GM20431 (cell line): Measurements from ENCODE around the gene SF3B5.
"Not testable (repeated sequence)": the region's sequence is repeated elsewhere in the genome, so short reads cannot be mapped to it uniquely, and the experiment has no call there.

Experiments
- in situ Hi-C: fragments of 300-500 bp; cut with MseI, MboI; formaldehyde crosslinking; loops from one replicate; pipeline ENCODE4 v1.15.0; 2020; ENCODE audit warnings: low sequenced_read_pairs; ENCODE audit not compliant: unreplicated experiment

SF3B5 gene

DNA sequence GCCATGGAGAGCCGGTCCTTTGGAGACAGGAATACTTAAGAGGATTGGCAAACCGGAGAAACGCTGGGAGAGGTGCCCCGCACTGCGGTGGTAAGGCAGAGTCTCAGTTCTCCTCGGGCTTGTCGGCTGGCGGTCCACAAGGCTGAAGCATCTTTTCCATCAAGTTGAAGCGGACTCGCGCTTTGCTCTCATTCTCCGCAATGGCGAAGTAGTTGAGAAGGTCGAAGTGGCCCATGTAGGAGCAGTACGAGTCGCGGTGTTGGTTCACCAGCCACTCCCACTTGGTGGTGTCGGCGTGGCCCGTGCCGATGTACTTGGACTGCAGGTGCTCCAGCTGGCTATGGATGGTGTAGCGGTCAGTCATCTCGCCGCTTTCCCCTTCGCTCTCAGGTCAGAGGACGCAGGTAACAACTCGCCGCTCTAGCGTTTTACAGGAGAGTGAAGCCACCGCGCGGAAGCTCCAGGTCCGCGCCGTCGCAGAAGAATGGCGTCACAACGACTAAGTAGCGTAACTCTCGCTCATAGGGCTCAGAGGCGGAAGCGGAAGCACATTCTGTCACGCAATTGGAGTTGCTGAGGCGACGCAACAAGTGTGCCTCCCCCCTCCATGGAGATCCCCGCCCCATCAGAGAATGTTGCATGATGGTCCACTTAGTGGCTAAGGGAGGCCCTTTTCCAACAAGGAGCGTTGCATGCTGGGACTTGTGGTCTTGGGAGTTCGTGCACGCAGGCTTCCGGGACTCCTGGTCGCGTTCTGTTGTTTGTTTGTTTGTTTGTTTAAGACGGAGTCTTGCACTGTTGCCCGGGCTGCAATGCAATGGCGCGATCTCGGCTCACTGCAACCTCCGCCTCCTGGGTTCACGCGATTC is at the start of gene SF3B5:
SF3B5 (minus strand) TSS at position 440 of the 869 bp plus-strand sequence; CDS start at position 364, 76 bp downstream.
- in situ Hi-C loops: no loop called here

DNA sequence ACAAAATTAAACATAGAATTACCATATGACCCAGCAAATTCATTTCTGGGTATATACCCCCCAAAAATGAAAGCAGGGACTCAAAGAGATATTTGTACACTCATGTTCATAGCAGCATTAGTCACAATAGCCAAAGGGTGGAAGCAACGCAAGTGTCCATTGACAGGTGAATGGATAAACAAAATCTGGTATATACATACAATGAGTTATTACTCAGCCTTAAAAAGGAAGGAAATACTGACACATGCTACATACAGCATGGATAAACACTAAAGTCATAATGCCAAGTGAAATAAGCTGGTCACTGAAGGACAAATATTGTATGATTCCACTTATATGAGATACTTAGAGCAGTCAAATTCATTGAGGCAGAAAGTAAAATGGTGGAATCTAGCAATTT is 49.6 kb upstream of the SF3B5 start:
- in situ Hi-C loops: no loop called here

DNA sequence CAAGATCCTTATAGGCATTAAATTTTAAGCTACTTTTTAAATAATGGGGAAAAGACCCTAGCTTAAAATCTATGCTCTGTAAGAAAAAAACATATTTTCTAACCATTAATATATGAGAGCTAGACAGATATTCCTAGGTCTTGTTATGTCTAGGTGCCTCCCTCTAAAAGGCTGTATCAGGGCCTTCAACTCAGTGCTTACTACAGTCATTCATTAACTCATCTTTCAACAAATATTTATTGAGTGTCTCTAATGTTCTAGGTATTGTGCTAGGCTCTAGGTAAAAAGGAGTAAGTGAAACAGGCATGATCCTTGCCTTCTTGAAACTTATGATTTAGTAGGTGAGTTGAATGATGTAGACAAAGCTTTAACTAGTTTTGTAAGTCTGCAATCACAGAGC is 48.5 kb upstream of the SF3B5 start:
- in situ Hi-C loops: no loop called here

DNA sequence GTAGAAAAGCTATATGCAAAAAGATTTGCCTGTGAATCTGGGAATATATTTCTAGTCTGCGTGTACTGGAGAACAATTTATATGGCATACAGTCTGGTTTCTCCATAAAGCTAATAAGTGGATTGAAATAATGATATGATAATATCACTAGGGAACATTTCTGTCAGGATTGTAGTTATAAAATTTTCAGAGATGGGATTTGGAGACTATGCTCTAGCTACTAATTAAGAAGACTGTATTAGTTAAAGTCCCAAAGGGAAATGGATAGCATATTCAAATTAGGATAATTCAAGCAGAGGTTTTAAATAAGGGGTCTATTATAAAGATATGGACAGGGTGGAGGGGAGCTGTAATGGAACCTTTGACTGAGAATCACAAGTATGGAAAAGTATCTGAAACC is 47.7 kb upstream of the SF3B5 start:
- in situ Hi-C loops: no loop called here

DNA sequence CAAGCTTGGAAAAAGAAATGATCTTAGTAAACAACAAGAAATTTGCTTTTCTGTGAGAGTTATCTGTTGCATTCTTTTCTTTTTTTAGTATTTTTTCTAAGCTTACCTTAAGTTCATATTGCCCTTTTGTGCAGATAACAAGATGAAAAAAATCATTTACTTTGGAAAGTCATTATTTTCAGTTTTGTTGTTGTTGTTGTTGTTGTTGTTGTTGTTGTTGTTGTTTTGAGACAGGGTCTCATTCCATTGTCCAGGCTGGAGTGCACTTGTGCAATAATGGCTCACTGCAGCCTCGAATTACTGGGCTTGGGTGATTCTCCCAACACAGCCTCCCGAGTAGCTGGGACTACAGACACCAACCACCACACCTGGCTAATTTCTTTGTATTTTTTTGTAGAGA is 46.1 kb upstream of the SF3B5 start:
- in situ Hi-C loops: no loop called here

DNA sequence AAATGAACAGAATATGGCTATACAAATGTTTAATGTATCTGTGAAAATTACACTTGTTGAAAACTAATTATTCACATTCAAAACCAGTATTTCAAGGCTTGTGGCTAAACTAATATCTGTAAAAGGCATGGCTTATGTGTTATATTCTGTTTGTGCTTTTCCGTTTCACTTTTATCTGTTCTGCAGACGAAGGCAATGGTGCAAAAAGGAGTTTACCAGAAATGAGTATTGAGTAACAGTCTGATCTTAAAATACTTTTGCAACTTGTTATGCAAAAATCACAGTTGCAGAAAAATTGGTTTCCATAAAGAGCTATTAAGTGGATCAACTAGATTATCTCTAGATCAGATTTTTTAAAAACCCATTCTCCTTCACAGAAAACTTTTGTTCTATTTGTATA is 45.5 kb upstream of the SF3B5 start:
- in situ Hi-C loops: no loop called here

DNA sequence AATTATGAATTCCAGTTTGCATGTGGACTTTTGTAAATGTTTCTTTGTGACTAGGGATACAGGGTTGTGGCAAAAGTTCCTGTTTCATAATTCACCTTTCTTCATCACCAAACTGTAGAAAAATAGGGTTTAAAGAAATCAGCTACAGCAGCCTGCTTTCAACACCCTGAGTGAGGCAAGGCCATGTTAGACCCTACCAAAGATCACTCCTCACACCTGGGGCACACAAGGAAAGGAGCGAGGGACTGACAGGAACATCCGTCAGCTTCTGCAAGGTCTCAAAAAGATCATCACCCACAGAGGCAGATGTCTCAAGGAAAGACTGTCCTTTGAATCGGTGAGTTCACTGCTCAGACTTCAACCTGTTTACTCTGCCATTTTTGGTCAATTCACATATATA is 44.4 kb upstream of the SF3B5 start:
- in situ Hi-C loops: no loop called here

DNA sequence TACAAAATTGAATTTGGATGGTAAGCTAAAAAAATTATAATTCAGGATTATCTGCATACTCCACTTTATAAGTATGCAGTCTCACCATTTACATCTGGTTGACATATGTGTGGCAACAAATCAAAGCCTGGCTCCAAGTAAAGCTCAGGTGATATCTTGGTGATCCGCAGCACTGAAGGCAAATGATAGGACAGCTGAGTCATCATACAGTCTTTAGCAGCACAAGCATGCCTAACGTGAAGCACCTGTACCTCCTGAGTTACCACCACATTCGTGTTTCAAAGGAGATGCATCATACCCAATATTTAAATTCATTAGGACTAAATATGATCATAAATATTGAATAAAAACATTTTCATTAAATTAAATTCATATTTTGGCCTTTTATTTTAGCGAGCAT is 43.2 kb upstream of the SF3B5 start:
- in situ Hi-C loops: no loop called here

DNA sequence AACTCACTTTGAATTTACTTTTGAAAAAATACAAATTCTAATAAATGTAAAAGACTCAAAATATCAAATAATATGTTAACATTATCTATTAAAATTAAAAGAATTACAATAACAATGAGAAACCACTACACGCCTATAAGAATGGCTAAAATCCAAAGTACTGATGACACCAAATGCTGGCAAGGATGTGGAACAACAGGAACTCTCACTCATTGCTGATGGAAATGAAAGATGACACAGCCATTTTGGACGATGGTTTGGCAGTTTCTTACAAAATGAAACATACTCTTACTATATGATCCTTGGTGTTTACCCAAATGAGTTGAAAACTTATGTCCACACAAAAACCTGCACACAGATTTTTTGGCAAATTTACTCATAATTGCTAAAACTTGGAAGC is 39.4 kb upstream of the SF3B5 start:
- in situ Hi-C loops: no loop called here

DNA sequence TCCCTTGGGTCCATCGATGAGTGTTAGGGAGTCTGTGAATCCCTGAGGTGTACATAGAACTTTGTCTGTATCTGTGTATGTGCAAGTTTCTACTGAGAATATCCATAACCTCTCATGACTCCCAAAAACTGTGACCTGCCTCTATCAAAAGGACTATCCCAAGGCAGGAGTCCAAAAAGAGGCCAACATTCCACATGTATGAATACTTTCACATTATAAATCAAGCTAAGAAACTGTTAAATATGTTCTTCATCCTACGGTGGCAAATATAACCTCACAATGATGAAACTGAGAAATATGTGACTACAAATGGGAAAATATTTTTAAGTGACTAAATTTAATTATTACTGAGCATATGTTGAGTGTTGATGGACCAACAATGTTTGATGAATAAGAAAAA is 38.8 kb upstream of the SF3B5 start:
- in situ Hi-C loops: no loop called here

DNA sequence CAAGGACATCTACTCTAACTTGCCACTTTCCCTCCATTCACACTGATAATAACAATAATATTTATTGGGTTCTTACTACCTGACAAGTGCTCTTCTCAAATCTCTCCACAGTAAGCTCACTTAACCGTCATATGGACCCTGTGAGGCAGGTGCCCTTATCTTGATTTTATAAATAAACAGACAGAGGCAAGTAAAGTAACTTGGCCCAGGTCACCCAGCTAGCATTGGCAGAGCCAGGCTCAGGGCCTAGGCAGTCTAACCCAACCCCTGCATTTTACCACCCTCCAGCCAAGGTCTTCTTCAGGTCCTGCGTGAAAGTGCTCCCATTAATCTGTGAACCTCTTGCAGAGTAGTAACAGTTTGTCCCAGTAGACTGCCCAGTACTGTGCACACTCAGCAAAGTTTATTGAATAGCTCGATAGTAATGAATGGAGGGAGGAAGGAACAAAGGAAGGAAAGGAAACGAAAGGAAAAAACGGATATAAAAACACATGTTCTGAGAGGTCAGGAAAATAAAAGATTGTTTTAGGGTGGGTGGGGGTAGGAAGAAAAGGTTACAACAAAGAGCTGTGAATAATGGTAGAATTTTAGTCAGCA is 38.0 kb upstream of the SF3B5 start:
- in situ Hi-C loops: no loop called here

DNA sequence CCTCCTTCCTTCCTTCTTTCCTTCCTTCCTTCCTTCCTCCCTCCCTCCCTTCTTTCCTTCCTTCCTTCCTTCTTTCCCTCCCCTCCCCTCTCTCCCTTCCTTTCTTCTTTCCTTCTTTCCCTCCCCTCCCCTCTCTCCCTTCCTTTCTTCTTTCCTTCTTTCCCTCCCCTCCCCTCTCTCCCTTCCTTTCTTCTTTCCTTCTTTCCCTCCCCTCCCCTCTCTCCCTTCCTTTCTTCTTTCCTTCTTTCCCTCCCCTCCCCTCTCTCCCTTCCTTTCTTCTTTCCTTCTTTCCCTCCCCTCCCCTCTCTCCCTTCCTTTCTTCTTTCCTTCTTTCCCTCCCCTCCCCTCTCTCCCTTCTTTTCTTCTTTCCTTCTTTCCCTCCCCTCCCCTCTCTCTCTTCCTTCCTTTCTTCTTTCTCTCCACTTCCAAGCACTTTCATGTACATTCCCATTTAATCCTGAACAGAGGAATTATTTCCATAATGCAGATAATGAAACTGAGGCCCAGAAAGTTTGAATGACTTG is 36.9 kb upstream of the SF3B5 start:
- in situ Hi-C loops: not testable (repeated sequence)

DNA sequence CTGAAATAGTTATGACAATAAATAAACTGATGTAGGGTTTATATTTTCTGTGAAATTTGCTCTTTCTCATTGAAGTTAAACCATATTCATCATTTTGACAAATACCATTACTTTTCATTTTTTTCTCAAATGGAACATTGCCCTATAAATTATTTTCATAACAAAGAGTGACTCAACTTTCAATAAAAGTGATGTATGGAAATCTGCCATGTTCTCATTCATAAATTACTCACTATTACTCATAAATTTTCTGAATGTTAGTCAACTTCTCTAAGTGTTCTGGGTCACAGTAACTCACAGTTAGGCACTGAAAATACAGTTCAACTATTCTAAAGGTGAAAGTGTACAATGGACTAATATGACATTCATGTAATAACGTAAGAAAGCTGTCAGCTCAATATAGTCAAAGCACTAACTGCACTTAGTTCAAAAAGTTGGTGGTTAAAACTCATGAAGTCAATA is 35.9 kb upstream of the SF3B5 start:
- in situ Hi-C loops: no loop called here

DNA sequence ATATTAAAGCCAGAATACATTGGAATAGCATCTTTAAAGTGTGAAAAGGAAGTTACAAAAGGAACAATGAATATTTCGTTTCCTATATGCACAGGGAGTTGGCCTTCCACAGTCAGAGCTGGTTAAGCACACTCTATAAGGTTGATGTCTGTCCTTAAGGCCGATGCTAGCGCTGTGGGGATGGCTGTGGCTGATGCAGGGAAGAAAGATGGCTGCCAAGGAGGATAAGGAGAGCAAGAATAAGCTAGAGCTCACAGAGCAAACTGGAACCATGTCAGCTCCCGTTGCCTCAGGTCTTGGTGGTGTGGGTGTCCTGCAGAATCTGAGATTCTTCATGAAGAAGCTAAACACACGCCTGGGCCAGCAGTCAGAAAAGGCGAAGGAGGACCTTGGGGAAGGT is 34.1 kb upstream of the SF3B5 start:
- in situ Hi-C loops: no loop called here

DNA sequence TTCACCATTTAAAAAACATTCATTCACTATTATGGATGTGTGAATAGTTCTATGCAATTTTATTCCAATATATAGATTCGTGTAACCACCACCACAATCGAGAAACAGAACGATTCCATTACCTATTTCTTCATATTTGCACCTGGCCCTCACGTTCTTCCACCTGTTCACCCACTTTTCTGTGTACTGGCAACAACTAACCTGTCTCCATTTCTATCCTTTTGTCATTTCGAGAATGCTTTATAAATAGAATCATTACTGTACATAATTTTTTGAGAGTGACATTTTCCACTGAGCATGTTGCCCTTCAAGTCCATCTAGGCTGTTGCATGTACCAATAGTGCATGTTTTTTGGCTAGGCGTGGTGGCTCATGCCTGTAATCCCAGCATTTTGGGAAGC is 31.7 kb upstream of the SF3B5 start:
- in situ Hi-C loops: no loop called here

DNA sequence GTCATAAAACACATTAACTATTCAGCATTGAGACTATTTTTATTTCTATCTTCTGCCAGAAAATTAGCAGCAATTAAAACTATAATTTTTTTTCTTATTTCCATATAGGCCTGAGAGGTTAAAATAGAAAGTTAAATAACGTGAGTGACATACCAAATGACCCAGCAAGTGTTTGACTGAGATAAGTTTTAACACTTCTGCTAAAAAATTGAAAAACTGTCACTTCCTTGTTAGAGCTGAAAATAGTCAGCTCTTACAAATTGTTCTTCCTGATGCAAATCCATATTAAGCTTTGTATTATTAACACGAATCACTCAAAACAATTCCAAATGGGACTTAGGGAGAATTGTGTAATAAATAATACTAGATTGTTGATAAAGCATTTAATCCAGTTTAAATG is 28.5 kb upstream of the SF3B5 start:
- in situ Hi-C loops: no loop called here

DNA sequence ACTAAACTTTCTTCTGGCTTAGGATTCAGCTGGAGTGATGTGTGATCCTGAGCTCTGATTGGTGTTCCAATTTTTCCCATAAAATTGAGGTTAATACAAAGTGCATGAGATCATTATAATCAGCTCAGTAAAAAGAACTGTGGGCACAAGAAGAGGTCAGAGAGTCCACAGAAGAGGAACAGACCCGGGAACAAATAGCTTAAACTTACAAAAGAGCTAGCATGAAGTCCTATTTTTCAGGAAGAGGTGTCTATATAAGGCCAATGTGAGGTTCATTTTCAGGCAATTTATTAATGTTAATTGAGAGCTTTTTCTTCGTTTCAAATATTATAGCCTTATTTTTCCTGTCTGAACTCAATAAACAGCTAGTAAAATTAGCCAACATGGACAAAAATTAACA is 28.0 kb upstream of the SF3B5 start:
- in situ Hi-C loops: no loop called here

DNA sequence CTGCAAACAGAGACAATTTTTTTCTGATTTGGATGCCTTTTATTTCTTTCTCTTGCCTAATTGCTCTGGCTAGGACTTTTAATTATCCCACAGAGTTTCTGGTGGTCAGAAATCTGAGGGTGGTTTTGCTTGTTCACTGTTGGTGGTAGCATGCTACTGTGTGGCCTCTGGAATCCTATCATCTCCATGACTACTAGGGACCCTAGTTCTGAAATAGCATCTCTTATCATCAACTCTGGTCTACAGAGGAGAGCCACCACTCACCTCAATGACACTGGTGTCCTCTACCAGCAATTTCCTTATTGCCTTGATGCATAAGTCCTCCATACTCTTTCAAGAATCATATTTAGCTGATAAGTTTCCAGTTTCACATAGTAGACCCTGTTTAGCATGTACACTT is 27.5 kb upstream of the SF3B5 start:
- in situ Hi-C loops: no loop called here

DNA sequence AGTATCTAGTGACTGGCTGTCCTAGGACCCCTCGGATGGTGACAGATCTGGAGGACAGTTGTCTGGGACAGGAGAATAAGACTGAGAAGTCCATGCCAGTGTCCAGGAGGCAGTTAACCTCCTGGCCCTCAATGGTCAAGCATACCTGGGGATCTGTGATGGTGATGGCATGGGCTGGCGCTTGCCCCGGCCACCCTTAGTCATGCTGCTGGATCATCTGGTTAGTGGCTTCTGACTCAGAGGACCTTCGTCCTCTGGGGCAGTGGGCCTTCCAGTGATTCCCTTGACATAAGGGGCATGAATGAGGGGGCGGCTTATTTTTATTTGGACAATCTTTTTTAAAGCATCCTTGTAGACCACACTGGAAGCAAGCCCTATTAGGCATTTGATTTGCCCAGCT is 24.0 kb upstream of the SF3B5 start:
- in situ Hi-C loops: loop anchor here (10.0 kb wide), 1 partner anchor 105 kb away; no protein-coding TSS in a partner anchor

DNA sequence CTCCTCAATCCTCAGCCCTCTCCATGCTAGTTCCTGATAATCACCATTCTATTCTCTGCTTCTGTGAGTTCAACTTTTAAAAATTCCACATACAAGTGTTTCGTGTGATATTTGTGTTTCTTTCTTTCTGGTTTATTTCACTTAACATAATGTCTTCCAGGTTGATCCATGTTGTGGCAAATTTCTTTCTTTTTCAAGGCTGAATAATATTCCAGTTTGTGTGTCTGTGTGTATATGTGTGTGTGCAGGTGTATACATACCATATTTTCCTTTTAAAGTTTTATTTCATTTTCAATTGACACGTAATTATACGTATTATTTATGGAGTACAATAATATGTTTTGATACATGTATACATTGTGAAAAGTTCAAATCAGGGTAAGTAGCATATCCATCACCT is 19.8 kb upstream of the SF3B5 start:
- in situ Hi-C loops: loop anchor here (10.0 kb wide), 1 partner anchor 110 kb away; no protein-coding TSS in a partner anchor

DNA sequence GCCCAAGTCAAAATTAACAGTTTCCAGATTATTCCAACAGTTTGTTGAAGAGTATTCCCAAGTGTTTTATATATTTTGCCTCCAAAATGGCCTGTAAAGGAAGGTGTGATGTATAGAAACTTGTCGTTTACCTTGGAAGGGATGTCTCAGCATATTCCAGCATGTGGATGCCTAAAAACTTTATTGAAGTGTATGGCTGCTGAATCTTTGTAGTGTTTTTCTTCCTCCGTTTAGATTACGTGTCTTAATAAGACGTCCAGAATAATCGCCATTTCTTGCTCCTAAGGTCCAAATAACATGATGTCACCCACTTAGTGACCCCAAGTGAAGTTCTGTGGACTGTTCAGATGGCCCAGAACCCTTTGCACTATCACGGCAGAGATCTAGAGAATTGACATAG is 18.0 kb upstream of the SF3B5 start:
- in situ Hi-C loops: loop anchor here (10.0 kb wide), 1 partner anchor 111 kb away; no protein-coding TSS in a partner anchor
